HG02610 (cell line): ENCODE data around the gene SESN1.

Experiments used
- ATAC-seq: cut with Tn5 transposase; IDR thresholded peaks from one replicate; pipeline ENCODE4 v1.9.1; 2021; ENCODE audit warnings: mild to moderate bottlenecking, moderate library complexity; ENCODE audit not compliant: unreplicated experiment

SESN1 gene

GRCh38 chr6:109062216-109062615, 32.4 kb downstream of the SESN1 start:
- no peak for ATAC-seq

- ATAC-seq = no peak
Measured at GRCh38 chr6:109060571-109060970, 34.1 kb downstream of the SESN1 start.

DNA sequence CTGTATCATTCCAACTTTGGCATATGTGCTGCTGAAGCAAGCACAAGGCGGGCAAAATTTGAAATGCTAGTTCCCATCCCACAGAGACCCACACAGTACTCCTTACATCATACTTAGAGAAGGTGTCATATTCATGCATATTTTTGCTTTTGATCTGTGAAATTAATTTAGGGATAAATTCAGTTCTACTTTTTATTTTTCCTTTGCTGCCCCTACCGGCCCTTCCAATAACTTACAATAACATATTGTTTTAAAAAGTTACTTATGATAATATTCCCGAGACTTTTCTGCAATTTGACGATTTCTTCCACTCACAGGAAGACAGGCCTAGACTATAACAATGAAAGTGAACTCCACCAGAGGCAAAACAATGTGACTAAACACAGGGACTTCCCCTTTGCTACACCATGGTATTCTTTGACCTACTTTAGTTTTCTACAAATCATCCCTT, 35.0 kb downstream of the SESN1 start:
- ATAC-seq = peak; percentile 89

DNA sequence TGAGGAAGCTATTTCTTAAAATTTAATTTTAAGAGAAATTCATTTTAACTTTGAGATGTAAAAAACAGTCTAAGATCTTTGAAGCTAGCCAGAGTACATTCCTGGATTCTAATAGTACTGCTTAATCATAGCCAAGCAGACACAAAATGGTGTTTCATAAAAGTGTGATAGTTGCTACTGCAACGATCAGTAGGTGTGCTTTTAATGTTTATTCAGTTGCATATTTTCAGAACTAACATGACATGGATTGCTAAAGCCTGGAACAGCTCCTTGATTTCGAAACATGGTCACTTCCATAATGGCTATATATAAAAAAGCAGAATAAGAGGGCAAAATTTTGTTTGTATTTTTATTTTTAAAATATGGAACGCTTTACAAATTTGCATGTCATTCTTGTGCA, 35.5 kb downstream of the SESN1 start:
- no peak for ATAC-seq

DNA sequence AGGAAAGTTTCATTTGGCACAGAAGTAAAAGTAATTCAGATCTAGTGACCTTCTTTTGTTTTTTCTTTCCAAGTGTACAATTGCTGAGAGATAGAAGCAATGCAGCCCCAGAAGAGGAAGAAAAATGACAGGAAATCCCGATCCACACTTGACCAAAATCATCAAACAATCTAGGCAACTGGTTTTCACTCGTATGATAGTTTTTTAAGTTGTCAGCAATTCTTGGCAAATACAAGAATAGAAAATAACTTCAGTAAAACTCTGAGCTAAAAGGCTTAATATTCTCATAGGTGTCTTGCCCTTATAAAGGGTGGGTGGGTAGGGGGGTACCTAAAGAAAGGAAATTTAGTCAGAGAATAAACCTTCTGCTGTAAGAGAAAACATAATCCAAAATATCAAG, 36.0 kb downstream of the SESN1 start:
- ATAC-seq = no peak

DNA sequence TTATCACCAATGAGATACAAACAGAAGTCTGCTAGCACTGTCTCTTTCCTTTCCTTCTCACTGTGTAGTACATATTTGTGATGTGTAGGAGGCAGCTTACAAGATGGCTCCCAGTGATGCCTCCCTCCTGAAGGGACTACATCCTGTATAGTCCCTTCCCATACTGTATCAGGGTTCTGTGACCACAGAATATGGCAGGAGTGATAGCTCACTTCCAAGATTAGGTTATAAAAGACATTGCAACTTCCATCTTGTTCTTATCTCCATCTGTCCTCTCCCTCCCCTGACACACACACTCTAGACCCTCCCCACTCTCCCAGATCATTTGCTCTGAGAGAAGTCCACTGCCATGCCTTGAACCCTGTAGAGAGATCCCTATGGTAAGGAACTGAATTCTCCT, 38.0 kb downstream of the SESN1 start:
- no peak for ATAC-seq

- ATAC-seq = no peak
Measured at GRCh38 chr6:109055771-109056235, 38.8 kb downstream of the SESN1 start.

GRCh38 chr6:109053336-109053735, 41.3 kb downstream of the SESN1 start:
- no peak for ATAC-seq

DNA sequence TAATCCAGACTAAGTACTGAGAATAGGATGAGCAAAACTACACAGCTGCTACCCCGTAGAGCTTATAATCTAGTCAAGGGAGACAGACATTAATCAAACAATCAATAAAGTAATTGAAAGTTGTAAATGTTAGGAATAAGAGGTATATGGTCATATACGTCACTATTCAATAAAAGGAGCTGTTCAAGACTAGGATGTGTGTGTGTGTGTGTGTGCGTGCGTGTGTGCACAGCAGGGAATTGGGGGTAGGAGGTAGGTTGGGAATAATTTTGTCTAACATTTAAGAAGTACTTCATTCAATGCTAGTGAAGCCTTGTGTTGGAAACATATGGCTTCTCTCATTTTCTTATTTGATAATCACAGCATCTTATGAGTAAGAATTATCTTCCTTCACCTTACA, 41.8 kb downstream of the SESN1 start:
- ATAC-seq = no peak

DNA sequence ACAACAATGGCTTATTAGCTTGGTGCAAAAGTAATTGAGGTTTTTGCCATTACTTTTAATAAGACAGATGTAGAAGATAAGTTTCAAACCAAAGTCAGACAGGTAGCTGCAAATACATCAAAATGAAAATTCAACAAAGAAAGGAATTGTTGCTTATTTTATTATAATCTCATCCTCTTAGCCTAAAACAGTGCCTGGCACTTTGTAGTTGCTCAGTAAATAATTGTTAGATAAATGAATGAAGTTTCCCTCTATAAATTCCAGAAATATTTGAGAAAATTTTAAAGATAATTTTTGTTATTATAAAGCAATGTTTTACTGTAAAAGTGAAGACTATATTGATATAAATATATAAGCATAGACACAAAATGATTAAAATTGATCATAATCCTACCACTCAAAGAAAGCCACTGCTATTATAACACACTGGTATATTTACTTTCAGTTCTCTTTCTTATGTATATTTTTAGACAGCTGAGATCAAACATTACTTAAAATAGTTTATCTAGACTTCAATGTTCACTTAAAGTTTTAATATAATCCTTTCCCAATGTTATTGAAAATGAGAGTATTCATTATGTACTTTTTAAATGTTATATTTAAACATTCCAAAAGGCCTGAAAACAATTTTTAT, 42.5 kb downstream of the SESN1 start:
- no peak for ATAC-seq

DNA sequence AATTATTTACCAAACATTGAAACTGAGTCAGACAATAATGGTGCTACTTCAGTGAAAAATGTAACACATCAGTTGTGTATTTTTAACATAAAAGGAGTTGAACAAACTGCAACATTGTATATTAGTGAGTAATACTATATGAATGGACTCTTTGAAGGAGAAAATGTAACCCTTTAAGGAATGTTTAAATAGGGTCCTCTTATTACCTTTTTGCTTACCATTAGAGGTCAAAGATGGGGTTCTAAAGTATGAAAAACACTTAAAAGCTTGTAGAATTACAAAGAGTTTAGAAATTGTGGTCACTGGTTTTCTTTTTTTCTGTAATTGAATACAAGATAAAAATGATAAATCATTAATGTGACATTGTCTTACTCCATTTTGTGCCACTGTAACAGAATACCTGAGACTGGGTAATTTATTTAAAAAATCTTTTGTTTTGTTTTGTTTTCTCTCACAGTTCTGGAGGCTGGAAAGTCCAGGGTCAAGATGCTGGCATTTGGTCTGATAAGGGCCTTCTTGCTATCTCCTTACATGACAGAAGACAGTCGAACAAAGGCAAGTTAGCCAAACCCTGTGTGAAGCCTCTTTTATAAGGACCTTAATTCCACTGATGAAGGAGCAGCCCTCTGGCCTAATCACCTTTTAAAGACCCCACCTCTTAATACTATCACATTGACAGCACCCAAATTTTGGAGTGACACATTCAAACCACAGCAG, 43.2 kb downstream of the SESN1 start:
- no peak for ATAC-seq

DNA sequence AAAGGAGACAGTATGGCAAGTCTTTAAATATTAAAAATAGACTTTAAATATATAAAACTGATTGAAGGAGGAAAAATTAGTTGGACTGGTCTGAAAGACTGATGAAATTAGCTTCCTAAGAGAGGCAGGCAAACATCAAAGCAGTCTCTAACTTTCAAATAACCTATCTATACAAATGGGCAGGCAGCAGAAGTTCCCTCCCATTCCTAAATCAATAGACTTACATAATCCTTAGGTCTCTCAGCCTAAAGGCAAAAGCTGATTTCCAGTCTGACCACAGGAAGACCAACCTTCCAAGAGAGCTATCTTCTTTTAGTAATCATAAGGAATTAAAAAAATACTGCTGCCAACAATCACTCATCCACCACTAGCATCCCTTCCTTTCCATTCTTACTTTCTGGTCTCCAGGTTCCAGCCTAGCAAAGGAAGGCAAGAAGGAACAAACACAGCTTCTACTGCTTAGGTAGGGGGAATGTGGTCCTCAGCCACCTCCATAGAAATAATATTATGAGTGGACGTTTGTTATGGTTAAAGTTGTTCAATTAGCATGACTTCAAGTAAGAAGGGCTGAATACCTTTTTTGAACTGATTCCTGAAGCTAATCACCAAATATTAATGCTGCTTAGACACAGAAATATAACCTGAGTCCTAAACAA, 44.1 kb downstream of the SESN1 start:
- no peak for ATAC-seq

GRCh38 chr6:109050012-109050411, 44.6 kb downstream of the SESN1 start:
- ATAC-seq = no peak

DNA sequence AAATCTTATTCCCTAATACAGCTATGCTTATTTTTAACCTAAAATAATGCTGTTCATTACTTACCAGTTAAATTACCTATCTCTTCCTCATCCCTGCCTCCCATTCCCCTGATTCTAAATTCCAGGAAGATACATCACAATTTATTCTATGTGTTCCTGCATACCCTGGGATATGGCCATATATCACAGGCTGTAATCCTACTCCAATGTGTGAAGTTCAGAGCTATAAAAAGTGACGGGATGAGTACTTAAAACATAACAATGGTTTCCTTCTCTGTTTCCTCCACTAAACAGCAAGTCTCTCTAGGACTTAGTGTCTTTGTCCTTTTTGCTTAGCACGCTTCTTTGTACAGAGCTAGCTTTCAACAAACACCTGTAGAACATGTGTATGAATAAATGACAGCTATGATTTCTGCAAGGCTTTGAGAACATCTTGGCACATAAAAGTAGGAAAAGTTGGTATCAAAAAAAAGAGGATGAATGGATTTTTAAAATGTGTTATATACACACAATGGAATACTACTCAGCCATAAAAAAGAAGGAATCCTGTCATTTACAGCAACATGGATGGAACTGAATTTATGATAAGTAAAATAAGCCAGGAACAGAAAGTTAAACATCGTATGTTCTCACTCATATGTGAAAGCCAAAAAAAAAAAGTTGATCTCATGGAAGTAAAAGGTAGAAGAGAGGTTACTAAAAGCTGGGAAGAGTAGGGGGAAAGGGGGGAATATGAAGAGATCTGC, 45.8 kb downstream of the SESN1 start:
- no peak for ATAC-seq

GRCh38 chr6:109048176-109048575, 46.5 kb downstream of the SESN1 start:
- no peak for ATAC-seq

DNA sequence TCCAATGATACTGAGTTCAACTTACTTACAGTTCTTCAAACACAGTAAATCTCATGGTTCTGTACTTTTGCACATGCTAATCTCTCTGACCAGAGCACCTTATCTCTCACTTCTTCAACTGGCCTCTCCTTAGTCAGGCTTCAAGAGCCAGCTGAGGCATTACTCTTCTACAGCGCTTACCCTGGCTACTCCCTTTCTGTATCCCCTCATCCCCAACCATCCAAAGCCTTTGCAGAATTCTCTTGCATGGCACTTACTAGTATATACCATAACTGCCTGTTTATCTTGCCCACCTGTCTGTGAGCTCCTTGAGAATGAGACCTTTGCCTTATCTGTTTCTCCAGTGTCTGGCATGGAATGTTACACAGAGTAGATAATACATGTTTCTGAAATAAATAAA, 49.2 kb downstream of the SESN1 start:
- ATAC-seq = no peak

GRCh38 chr6:109039795-109040194, 54.9 kb downstream of the SESN1 start:
- no peak for ATAC-seq

- ATAC-seq = no peak
Measured at GRCh38 chr6:109038837-109039398, 55.7 kb downstream of the SESN1 start.

DNA sequence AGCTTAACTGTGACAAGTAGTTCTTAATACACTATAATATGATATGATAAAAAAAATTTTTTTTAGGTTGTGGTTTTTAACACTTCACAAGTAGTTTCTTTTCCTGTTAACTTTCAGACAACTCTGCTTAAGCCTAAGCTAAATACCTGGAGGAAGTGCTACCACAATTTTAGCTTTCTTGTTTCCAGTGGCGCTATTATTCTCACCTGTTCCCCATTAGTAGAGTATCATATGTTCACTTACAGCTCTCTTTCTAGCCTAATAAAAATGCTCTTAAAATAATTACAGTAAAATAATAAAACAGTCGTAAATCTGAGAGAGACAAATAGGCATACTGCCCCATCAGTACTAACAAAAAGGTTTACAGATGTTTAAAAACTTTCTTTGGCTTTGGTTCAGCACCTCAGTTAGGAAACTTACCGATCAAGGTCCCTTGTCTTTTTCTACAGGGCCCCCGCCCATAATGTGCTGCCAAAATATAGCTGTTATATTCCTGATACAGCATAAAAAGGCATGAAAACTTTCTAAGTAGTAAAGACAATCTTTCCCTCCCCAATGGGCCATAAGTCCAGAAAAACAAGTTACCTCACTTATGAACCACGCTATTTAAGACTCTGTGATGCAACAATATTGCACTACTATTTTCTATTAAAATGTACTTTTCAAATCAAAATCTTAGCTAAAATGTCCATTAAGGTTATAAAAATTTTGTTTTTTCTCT, 57.9 kb downstream of the SESN1 start:
- ATAC-seq = no peak

GRCh38 chr6:109034526-109034925, 60.1 kb downstream of the SESN1 start:
- no peak for ATAC-seq
